ENCODE measurements around the gene ADAM12.

- TF ChIP-seq CTCF (conservative IDR thresholded peaks at IDR 0.05; ENCODE audit: low read depth in 2 of 2) (no peak), POLR2AphosphoS5 (IDR thresholded peaks at IDR 0.05; ENCODE audit: low read depth) (no peak), CREB1 (CRISPR knock-in tag; IDR thresholded peaks at IDR 0.05; ENCODE audit: low read depth) (no peak), EZH2 (IDR thresholded peaks at IDR 0.05; ENCODE audit: low read depth, unreplicated experiment) (no peak), ZNF331 (CRISPR knock-in tag; IDR thresholded peaks at IDR 0.05; ENCODE audit: low read depth) (no peak), EZH2phosphoT487 (IDR thresholded peaks at IDR 0.05; ENCODE audit: unreplicated experiment) (no peak)
These were observed 14.7 kb upstream of the ADAM12 start for GRCh38 chr10:126402721-126403695.
